Keratinocyte (primary cell): ENCODE data around the gene ITGAD. TPM values are rescaled to one million over a fixed set of nuclear protein-coding genes. Genes with fewer than 3 reads are reported as not detected.
"Not testable (repeated sequence)": the region's sequence is repeated elsewhere in the genome, so short reads cannot be mapped to it uniquely, and the experiment has no call there.

Source experiments
- DNase-seq: peaks from one replicate; pipeline ENCODE4 v3.0.0-alpha.2; 2011; ENCODE audit warnings: low read depth, missing footprints, low spot score
- FAIRE-seq: peaks from 2 replicates; lab custom pipeline; 2011; peaks lifted over from hg19 to GRCh38; lab: Jason Lieb, UNC
- H2AFZ ChIP-seq: 2 replicates; pipeline ENCODE4 v1.6.0; 2012; ENCODE audit warnings: low read length, control low read depth, inconsistent platforms; ENCODE audit not compliant: control insufficient read depth
- H3K27ac ChIP-seq: 2 replicates; pipeline ENCODE4 v1.5.1; 2011; ENCODE audit warnings: low read length; ENCODE audit not compliant: control insufficient read depth, insufficient read depth
- H3K27me3 ChIP-seq: 3 replicates; pipeline ENCODE4 v1.6.0; 2011; ENCODE audit warnings: low read length; ENCODE audit not compliant: control insufficient read depth, insufficient read depth; ENCODE audit errors: extremely low read depth
- H3K36me3 ChIP-seq, 2 experiments: 2 replicates in 1 of 2; 3 replicates in 1 of 2; pipeline ENCODE4 v1.5.1; 2011; ENCODE audit warnings: low read length in 2 of 2, mild to moderate bottlenecking in 1 of 2; ENCODE audit not compliant: control insufficient read depth in 2 of 2, insufficient read depth in 2 of 2; ENCODE audit errors: extremely low read depth in 1 of 2
- H3K4me1 ChIP-seq: 3 replicates; pipeline ENCODE4 v1.5.1; 2011; ENCODE audit warnings: low read length; ENCODE audit not compliant: control insufficient read depth, insufficient read depth; ENCODE audit errors: extremely low read depth
- H3K4me2 ChIP-seq: 3 replicates; pipeline ENCODE4 v1.6.0; 2011; ENCODE audit warnings: low read depth, low read length; ENCODE audit not compliant: control insufficient read depth, insufficient read depth; ENCODE audit errors: extremely low read depth
- H3K4me3 ChIP-seq, 3 experiments: fragments of 200-600 bp in 1 of 3; sonication (generic) in 1 of 3; 2 replicates in 2 of 3; 3 replicates in 1 of 3; pipeline ENCODE4 v1.5.1; 2011 to 2016; ENCODE audit warnings: low read length in 3 of 3, mild to moderate bottlenecking in 3 of 3, control low read depth in 2 of 3, inconsistent platforms in 1 of 3, low read depth in 1 of 3, mixed read lengths in 1 of 3, mixed run types in 1 of 3, moderate library complexity in 1 of 3; ENCODE audit not compliant: control insufficient read depth in 2 of 3, insufficient read depth in 2 of 3; ENCODE audit errors: extremely low read depth in 1 of 3
- H3K79me2 ChIP-seq: 2 replicates; pipeline ENCODE4 v1.6.0; 2012; ENCODE audit warnings: low read length; ENCODE audit not compliant: control insufficient read depth, insufficient read depth
- H3K9ac ChIP-seq: 3 replicates; pipeline ENCODE4 v1.6.0; 2011; ENCODE audit warnings: low read length; ENCODE audit not compliant: control insufficient read depth, insufficient read depth; ENCODE audit errors: extremely low read depth
- H3K9me1 ChIP-seq: 3 replicates; pipeline ENCODE4 v1.6.0; 2011; ENCODE audit warnings: low read length; ENCODE audit not compliant: control insufficient read depth, insufficient read depth; ENCODE audit errors: extremely low read depth
- H3K9me3 ChIP-seq: 2 replicates; pipeline ENCODE4 v1.5.1; 2012; ENCODE audit warnings: low read depth, low read length; ENCODE audit not compliant: control insufficient read depth
- H4K20me1 ChIP-seq: 3 replicates; pipeline ENCODE4 v1.6.0; 2011; ENCODE audit warnings: low read length; ENCODE audit not compliant: control insufficient read depth, insufficient read depth; ENCODE audit errors: extremely low read depth
- CTCF ChIP-seq, 3 experiments: IDR thresholded peaks in 1 of 3; conservative IDR thresholded peaks in 1 of 3; optimal IDR thresholded peaks in 1 of 3; 2 replicates in 2 of 3; 3 replicates in 1 of 3; pipeline versions ENCODE3 to v1.5.1; 2011; ENCODE audit warnings: low read length in 3 of 3, mild to moderate bottlenecking in 3 of 3, moderate library complexity in 2 of 3, control low read depth in 1 of 3, inconsistent platforms in 1 of 3; ENCODE audit not compliant: insufficient read depth in 2 of 3; ENCODE audit errors: extremely low read depth in 1 of 3
- EZH2 ChIP-seq: IDR thresholded peaks from one replicate; pipeline ENCODE4 v1.6.1; 2012; ENCODE audit warnings: inconsistent platforms, mild to moderate bottlenecking, low read length, moderate library complexity
- dilution Hi-C: fragments of 300-500 bp; cut with MboI; formaldehyde crosslinking; loops from one replicate; pipeline ENCODE4 v1.7.0; 2020; ENCODE audit warnings: low sequenced_read_pairs; ENCODE audit not compliant: extremely low pct_ligation_motif_present
- polyA plus RNA-seq, 5 experiments: library from polyadenylated mRNA; depleted of rRNA in 3 of 5; stranded (reverse) in 3 of 5; stranded (forward) in 1 of 5; unstranded in 1 of 5; fragments of >200 nt; gene quantifications; 1 replicate in 1 of 5; 2 replicates in 3 of 5; 3 replicates in 1 of 5; pipeline versions ENCODE4 v1.2.1 to v1.2.3, GENCODE V29; 2011 to 2012; ENCODE audit warnings: missing spikeins in 2 of 5, low read depth in 1 of 5, low replicate concordance in 1 of 5

The ITGAD gene
- polyA plus RNA-seq, 1 donor (not counting 4 experiments of a cell fraction or from before 2014, with no cell fraction given), result not detected

- H2AFZ ChIP-seq, result no peak overlapping the region
- TF ChIP-seq EZH2, result no peak
- TF ChIP-seq CTCF (optimal IDR thresholded peaks at IDR 0.05 in 1 of 3, IDR thresholded peaks at IDR 0.05 in 1 of 3, conservative IDR thresholded peaks at IDR 0.05 in 1 of 3; ENCODE audit: extremely low read depth in 1 of 3, insufficient read depth in 2 of 3, low read length in 3 of 3), result no peak
- H3K4me3 ChIP-seq, result no peak overlapping the region
- no peak overlapping the region for H3K27ac ChIP-seq
- H3K9me3 ChIP-seq, result no peaks in the 10 kb centered on the region
- H3K36me3 ChIP-seq, result no peaks in the 10 kb centered on the region
- FAIRE-seq, result no peak
- H3K4me2 ChIP-seq, result no peak overlapping the region
- H3K4me1 ChIP-seq, result no peaks in the 10 kb centered on the region
- no peak overlapping the region for H3K9ac ChIP-seq
- H4K20me1 ChIP-seq, result no peaks in the 10 kb centered on the region
- H3K9me1 ChIP-seq, result no peaks in the 10 kb centered on the region
- H3K79me2 ChIP-seq, result no peaks in the 10 kb centered on the region
- no peak for DNase-seq
- H3K27me3 ChIP-seq, result peaks cover 4% of the 10 kb centered on the region
- dilution Hi-C loops, result no loop called here
These were observed 21.6 kb downstream of the ITGAD start for GRCh38 chr16:31414706-31415105.

GRCh38 chr16:31416371-31416770 lies 23.2 kb downstream of the ITGAD start:
- no peaks in the 10 kb centered on the region for H3K4me1 ChIP-seq
- dilution Hi-C loops, result no loop called here
- TF ChIP-seq EZH2 (no peak), CTCF (optimal IDR thresholded peaks at IDR 0.05 in 1 of 3, IDR thresholded peaks at IDR 0.05 in 1 of 3, conservative IDR thresholded peaks at IDR 0.05 in 1 of 3; ENCODE audit: extremely low read depth in 1 of 3, insufficient read depth in 2 of 3, low read length in 3 of 3) (no peak)
- DNase-seq, result no peak
- H3K27me3 ChIP-seq, result peaks cover 4% of the 10 kb centered on the region
- H3K9me3 ChIP-seq, result no peaks in the 10 kb centered on the region
- no peak for FAIRE-seq
- no peaks in the 10 kb centered on the region for H3K36me3 ChIP-seq
- H3K4me2 ChIP-seq, result no peak overlapping the region
- H2AFZ ChIP-seq, result no peak overlapping the region
- no peak overlapping the region for H3K9ac ChIP-seq
- H3K27ac ChIP-seq, result no peak overlapping the region
- no peak overlapping the region for H3K4me3 ChIP-seq
- H3K79me2 ChIP-seq, result no peaks in the 10 kb centered on the region
- H3K9me1 ChIP-seq, result no peaks in the 10 kb centered on the region
- no peaks in the 10 kb centered on the region for H4K20me1 ChIP-seq

GRCh38 chr16:31417036-31417435 lies 23.9 kb downstream of the ITGAD start:
- DNase-seq, H3K36me3 ChIP-seq, H3K27ac ChIP-seq, dilution Hi-C loops, H4K20me1 ChIP-seq, H3K4me1 ChIP-seq, H3K4me3 ChIP-seq, H2AFZ ChIP-seq, H3K9me3 ChIP-seq, H3K4me2 ChIP-seq, H3K9ac ChIP-seq, H3K9me1 ChIP-seq, H3K27me3 ChIP-seq, FAIRE-seq, H3K79me2 ChIP-seq: not testable (repeated sequence)
